PC-9 (cell line): ENCODE results near the gene TMEM131L. TPM values are rescaled to one million over a fixed set of nuclear protein-coding genes. Genes with fewer than 3 reads are reported as not detected.

Experiments
- BruUV-seq: library from RNA; stranded (reverse); fragments of 400-500 nt; replicated peaks from 2 replicates; lab custom pipeline; 2021; lab: Mats Ljungman, UMichigan
- CTCF ChIA-PET: fragments of 300-600 bp; sonication (Branson Sonifier 250); formaldehyde crosslinking; loops from one replicate; lab custom pipeline; 2022; ENCODE audit warnings: antibody characterized with exemption; lab: Charles Lee
- POLR2A ChIA-PET: fragments of 300-600 bp; sonication (Branson Sonifier 250); formaldehyde crosslinking; loops from one replicate; lab custom pipeline; 2022; ENCODE audit warnings: antibody characterized with exemption; ENCODE audit not compliant: unreplicated experiment; lab: Charles Lee
- DNase-seq, 2 experiments: peaks; one replicate each; pipeline versions ENCODE4 v3.0.0 to v3.0.0-alpha.2; 2015 to 2022; ENCODE audit warnings: mixed read lengths in 1 of 2
- H2AFZ ChIP-seq: fragments of 200-600 bp; sonication (generic); 2 replicates; pipeline ENCODE4 v1.8.1; 2017; ENCODE audit warnings: antibody characterized with exemption
- H3F3A ChIP-seq: fragments of 200-600 bp; sonication (generic); 2 replicates; pipeline ENCODE4 v1.8.1; 2017; ENCODE audit warnings: antibody characterized with exemption, mild to moderate bottlenecking, low read depth; ENCODE audit not compliant: insufficient read depth
- H3K27ac ChIP-seq: fragments of 200-600 bp; sonication (generic); 2 replicates; pipeline ENCODE4 v1.6.1; 2016; ENCODE audit warnings: mixed run types
- H3K27me3 ChIP-seq: fragments of 200-600 bp; sonication (generic); 2 replicates; pipeline ENCODE4 v1.6.1; 2016; ENCODE audit warnings: low read depth, mixed run types; ENCODE audit not compliant: insufficient read depth
- H3K36me3 ChIP-seq: fragments of 200-600 bp; sonication (generic); 2 replicates; pipeline ENCODE4 v1.6.1; 2016; ENCODE audit warnings: low read depth, mixed run types
- H3K4me1 ChIP-seq: fragments of 200-600 bp; sonication (generic); replicated peaks from 2 replicates; pipeline ENCODE4 v1.6.1; 2016; ENCODE audit warnings: mixed run types; ENCODE audit not compliant: insufficient read depth
- H3K4me2 ChIP-seq: fragments of 200-600 bp; sonication (generic); 2 replicates; pipeline ENCODE4 v1.6.1; 2017; ENCODE audit warnings: mixed run types
- H3K4me3 ChIP-seq: fragments of 200-600 bp; sonication (generic); 2 replicates; pipeline ENCODE4 v1.6.1; 2016; ENCODE audit warnings: mixed run types
- H3K79me2 ChIP-seq: fragments of 200-600 bp; sonication (generic); 2 replicates; pipeline ENCODE4 v1.6.1; 2017; ENCODE audit warnings: low read depth, mixed run types
- H3K9me2 ChIP-seq: fragments of 200-600 bp; sonication (generic); 2 replicates; pipeline ENCODE4 v1.8.1; 2017; ENCODE audit warnings: mild to moderate bottlenecking; ENCODE audit not compliant: insufficient read depth
- H3K9me3 ChIP-seq: fragments of 200-600 bp; sonication (generic); 2 replicates; pipeline ENCODE4 v1.8.1; 2016; ENCODE audit warnings: low read depth; ENCODE audit not compliant: insufficient read depth
- H4K20me1 ChIP-seq: fragments of 200-600 bp; sonication (generic); 2 replicates; pipeline ENCODE4 v1.8.1; 2017; ENCODE audit not compliant: insufficient read depth
- EZH2 ChIP-seq: fragments of 200-600 bp; sonication (generic); IDR thresholded peaks from 2 replicates; pipeline ENCODE4 v1.8.0; 2017; ENCODE audit warnings: antibody characterized with exemption, low read depth
- intact Hi-C: fragments of 100-400 bp; cut with micrococcal nuclease; formaldehyde crosslinking; loops from one replicate; pipeline ENCODE4 v1.10.0; 2022; ENCODE audit not compliant: unreplicated experiment
- total RNA-seq: library from RNA; stranded (reverse); gene quantifications from 2 replicates; pipeline ENCODE4 v1.2.3, GENCODE V29; 2021
- TF ChIP-seq, protein P1 (sequence below): fragments of 200-600 bp; sonication (generic); conservative IDR thresholded peaks from 2 replicates; pipeline ENCODE4 v1.6.1; 2017; ENCODE audit warnings: mixed run types, antibody characterized with exemption, mild to moderate bottlenecking, moderate library complexity

The TMEM131L gene
- total RNA-seq, 1 experiment from 2014 or later: 3.8 TPM

DNA sequence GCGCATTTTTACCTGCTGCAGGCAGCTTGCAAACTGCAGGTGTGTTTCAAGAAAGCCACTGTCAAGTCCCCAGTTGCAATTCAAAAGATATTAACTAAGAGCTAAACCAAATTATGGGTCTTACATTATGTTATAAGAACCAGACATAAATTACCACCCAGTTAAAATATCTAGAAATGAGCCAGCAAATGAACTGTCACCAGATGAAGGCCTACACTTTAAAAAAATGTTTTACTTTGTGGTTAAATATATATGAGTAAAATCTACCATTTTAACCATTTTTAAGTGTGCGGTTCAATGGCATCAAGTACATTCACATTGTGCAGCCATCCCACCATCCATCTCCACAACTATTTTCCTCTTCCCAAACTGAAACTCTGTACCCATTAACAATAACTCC is 32.0 kb upstream of the TMEM131L start:
- ChIA-PET CTCF (interaction anchor here (0.7 kb wide), 1 partner anchor 998 kb away, joined by 3 read pairs; no protein-coding TSS in a partner anchor), POLR2A (no interaction called here)
- H3K9me3 ChIP-seq: no peaks in the 10 kb centered on the region
- H3F3A ChIP-seq: 0 out of 2 replicates have a peak, but pooled peaks cover 13% of the 10 kb centered on the region
- no peak for DNase-seq
- no TSS peak for BruUV-seq
- no peak overlapping the region for H3K27ac ChIP-seq
- H4K20me1 ChIP-seq: no peaks in the 10 kb centered on the region
- no peaks in the 10 kb centered on the region for H3K9me2 ChIP-seq
- intact Hi-C loops: no loop called here
- H3K4me3 ChIP-seq: no peak overlapping the region
- H3K27me3 ChIP-seq: no peaks in the 10 kb centered on the region
- H3K36me3 ChIP-seq: no peaks in the 10 kb centered on the region
- H2AFZ ChIP-seq: no peak overlapping the region
- H3K4me2 ChIP-seq: no peak overlapping the region
- H3K4me1 ChIP-seq: 0 out of 2 replicates have a peak, but pooled peaks cover 8% of the 10 kb centered on the region
- no peaks in the 10 kb centered on the region for H3K79me2 ChIP-seq
- TF ChIP-seq, protein P1, sequence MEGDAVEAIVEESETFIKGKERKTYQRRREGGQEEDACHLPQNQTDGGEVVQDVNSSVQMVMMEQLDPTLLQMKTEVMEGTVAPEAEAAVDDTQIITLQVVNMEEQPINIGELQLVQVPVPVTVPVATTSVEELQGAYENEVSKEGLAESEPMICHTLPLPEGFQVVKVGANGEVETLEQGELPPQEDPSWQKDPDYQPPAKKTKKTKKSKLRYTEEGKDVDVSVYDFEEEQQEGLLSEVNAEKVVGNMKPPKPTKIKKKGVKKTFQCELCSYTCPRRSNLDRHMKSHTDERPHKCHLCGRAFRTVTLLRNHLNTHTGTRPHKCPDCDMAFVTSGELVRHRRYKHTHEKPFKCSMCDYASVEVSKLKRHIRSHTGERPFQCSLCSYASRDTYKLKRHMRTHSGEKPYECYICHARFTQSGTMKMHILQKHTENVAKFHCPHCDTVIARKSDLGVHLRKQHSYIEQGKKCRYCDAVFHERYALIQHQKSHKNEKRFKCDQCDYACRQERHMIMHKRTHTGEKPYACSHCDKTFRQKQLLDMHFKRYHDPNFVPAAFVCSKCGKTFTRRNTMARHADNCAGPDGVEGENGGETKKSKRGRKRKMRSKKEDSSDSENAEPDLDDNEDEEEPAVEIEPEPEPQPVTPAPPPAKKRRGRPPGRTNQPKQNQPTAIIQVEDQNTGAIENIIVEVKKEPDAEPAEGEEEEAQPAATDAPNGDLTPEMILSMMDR: no peak
- TF ChIP-seq EZH2: no peak

DNA sequence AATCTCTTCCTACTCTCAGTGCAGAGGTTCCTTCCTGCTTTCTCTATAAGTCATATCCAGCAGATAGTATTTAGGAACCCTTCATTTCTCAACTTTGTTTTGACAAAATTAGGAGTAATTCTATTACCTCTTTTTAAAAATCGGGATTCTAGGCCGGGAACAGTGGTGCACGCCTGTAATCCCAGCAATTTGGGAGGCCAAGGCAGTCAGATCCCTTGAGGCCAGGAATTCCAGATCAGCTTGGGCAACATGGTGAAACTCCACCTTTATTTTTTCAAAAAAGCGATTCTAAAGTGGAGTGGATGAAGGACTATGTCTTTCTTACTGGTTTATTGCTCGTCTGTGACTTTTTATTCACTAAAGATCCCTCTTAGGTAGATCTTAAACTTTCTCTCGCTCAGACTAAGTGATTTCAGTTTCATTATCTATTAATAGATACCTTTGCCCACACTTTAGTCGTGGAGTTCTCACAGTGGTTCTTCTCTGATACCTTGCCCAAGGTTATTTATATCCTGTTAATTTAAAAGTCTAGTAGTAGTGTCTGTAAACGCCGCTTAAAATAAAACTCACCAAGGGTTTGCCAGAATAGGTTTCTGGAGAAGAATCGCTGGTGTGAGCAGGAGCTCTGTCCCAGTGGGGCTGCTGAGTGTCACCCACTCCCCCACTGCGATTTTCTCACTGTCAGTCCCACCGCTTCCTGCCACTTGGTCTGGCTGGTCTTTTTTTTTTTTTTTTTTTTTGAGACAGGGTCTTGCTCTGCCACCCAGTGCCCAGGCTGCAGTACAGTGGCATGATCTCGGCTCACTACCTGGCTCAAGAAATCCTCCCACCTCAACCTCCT is 27.0 kb upstream of the TMEM131L start:
- Histone ChIP-seq H3F3A (no peaks in the 10 kb centered on the region), H3K4me1 (no peaks in the 10 kb centered on the region), H3K79me2 (no peaks in the 10 kb centered on the region), H3K9me3 (no peaks in the 10 kb centered on the region), H3K36me3 (no peaks in the 10 kb centered on the region), H3K9me2 (no peaks in the 10 kb centered on the region), H3K4me2 (no peak overlapping the region), H4K20me1 (no peaks in the 10 kb centered on the region), H3K4me3 (no peak overlapping the region), H2AFZ (no peak overlapping the region), H3K27ac (no peak overlapping the region), H3K27me3 (no peaks in the 10 kb centered on the region)
- TF ChIP-seq, protein P1: no peak
- TF ChIP-seq EZH2: no peak
- ChIA-PET CTCF (no interaction called here), POLR2A (no interaction called here)
- DNase-seq: no peak
- no TSS peak for BruUV-seq
- intact Hi-C loops: no loop called here

DNA sequence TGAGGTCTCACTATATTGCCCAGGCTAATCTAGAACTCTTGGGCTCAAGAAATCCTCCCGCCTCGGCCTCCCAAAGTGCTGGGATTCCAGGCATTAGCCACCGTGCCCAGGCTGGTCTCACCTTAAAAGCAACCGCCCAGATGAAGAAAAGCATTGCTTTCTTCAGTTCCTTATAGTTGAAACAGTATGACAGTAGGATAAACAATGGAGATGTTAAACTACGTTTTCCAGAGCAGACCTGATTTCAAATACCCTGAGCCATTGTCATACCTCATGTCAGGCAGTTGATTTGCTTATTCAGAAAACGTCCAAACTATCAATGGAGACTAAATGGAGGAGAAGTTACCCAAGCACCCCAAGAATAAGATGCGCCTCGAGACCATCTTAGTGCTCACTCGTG is 26.3 kb upstream of the TMEM131L start:
- no peaks in the 10 kb centered on the region for H3K27me3 ChIP-seq
- DNase-seq: no peak
- no peak overlapping the region for H3K27ac ChIP-seq
- POLR2A ChIA-PET: no interaction called here
- no peaks in the 10 kb centered on the region for H3K79me2 ChIP-seq
- H3K9me2 ChIP-seq: no peaks in the 10 kb centered on the region
- no peaks in the 10 kb centered on the region for H3F3A ChIP-seq
- no peaks in the 10 kb centered on the region for H3K9me3 ChIP-seq
- intact Hi-C loops: no loop called here
- H3K36me3 ChIP-seq: no peaks in the 10 kb centered on the region
- H3K4me3 ChIP-seq: no peak overlapping the region
- no peak overlapping the region for H2AFZ ChIP-seq
- CTCF ChIA-PET: no interaction called here
- H3K4me2 ChIP-seq: no peak overlapping the region
- H3K4me1 ChIP-seq: no peaks in the 10 kb centered on the region
- H4K20me1 ChIP-seq: no peaks in the 10 kb centered on the region
- TF ChIP-seq EZH2: no peak
- TF ChIP-seq, protein P1: no peak
- BruUV-seq: no TSS peak
